Thymus (tissue), 11 donors: Measurements from ENCODE around the gene NDUFC1. TPM values are rescaled to one million over a fixed set of nuclear protein-coding genes. Genes with fewer than 3 reads are reported as not detected.

ENCODE experiments used
- DNase-seq, 9 donors: peaks; one replicate each; pipeline ENCODE4 v3.0.0-alpha.2; 2013; ENCODE audit warnings: low spot score in 9 of 9, low read depth in 6 of 9, missing footprints in 1 of 9
- H3K27ac ChIP-seq, 2 donors: one replicate each; pipeline ENCODE4 v1.5.1; 2013; ENCODE audit warnings: control low read depth in 1 of 2, low read depth in 1 of 2, low read length in 1 of 2, mild to moderate bottlenecking in 1 of 2, moderate library complexity in 1 of 2
- H3K27me3 ChIP-seq, 2 donors: one replicate each; pipeline ENCODE4 v1.5.1; 2013; ENCODE audit warnings: low read length in 1 of 2; ENCODE audit not compliant: control insufficient read depth in 2 of 2, insufficient read depth in 1 of 2
- H3K36me3 ChIP-seq, 2 donors: one replicate each; pipeline ENCODE4 v1.5.1; 2013; ENCODE audit warnings: low read length in 1 of 2, mild to moderate bottlenecking in 1 of 2, moderate library complexity in 1 of 2; ENCODE audit not compliant: control insufficient read depth in 2 of 2, insufficient read depth in 2 of 2
- H3K4me1 ChIP-seq, 2 donors: one replicate each; pipeline ENCODE4 v1.5.1; 2013; ENCODE audit warnings: low read length in 2 of 2; ENCODE audit not compliant: control insufficient read depth in 2 of 2, insufficient read depth in 2 of 2
- H3K4me3 ChIP-seq, 2 donors: one replicate each; pipeline ENCODE4 v1.5.1; 2013; ENCODE audit warnings: low read length in 2 of 2, control low read depth in 1 of 2, mild to moderate bottlenecking in 1 of 2
- H3K9me3 ChIP-seq, 2 donors: one replicate each; pipeline ENCODE4 v1.5.1; 2013; ENCODE audit warnings: low read length in 1 of 2, mild to moderate bottlenecking in 1 of 2; ENCODE audit not compliant: control insufficient read depth in 2 of 2, insufficient read depth in 1 of 2
- WGBS: extraction: QIAGEN DNeasy Blood & Tissue Kit; methylation state at CpG from one replicate; pipeline ENCODE4 v1.1.7; 2013; 5-methylcytosine and 5-hydroxymethylcytosine counted together
- polyA plus RNA-seq: library from polyadenylated mRNA; stranded (reverse); fragments of 200-250 nt; gene quantifications from one replicate; pipeline ENCODE4 v1.2.3, GENCODE V29; 2013
- total RNA-seq: library from RNA; stranded (reverse); fragments of 120-200 nt; gene quantifications from one replicate; pipeline ENCODE4 v1.2.4, GENCODE V29; 2013
- donor health status: healthy.

The NDUFC1 gene
- total and polyA plus RNA-seq, 2 donors, result 50.6 to 113 TPM

DNA sequence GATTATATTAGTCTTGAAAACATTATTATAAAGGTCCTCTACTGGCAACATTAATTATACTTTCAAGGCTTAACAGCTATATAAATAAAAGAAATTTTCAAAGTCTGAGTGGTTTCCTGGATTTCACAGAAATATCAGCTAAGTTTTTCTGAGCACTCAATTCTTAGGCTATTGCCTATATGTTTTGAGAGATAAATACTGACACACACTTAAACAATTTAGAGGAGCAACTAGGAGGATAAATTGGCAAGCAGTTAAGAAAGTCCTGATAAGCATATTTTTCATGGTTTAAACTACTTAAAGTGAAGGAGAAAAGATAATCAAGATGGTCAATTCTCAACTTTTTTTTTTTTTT, 19.6 kb downstream of the NDUFC1 start:
- H3K4me1 ChIP-seq, result peaks cover 12 to 15% of the 10 kb centered on the region in 2 donors
- H3K9me3 ChIP-seq, result peaks cover 0 to 6% of the 10 kb centered on the region in 2 donors
- peaks cover 28 to 44% of the 10 kb centered on the region in 2 donors for H3K27me3 ChIP-seq
- DNase-seq, result no peak
- peaks cover 3 to 5% of the 10 kb centered on the region in 2 donors for H3K36me3 ChIP-seq
- no peak overlapping the region for H3K27ac ChIP-seq
- H3K4me3 ChIP-seq, result no peak overlapping the region

DNA sequence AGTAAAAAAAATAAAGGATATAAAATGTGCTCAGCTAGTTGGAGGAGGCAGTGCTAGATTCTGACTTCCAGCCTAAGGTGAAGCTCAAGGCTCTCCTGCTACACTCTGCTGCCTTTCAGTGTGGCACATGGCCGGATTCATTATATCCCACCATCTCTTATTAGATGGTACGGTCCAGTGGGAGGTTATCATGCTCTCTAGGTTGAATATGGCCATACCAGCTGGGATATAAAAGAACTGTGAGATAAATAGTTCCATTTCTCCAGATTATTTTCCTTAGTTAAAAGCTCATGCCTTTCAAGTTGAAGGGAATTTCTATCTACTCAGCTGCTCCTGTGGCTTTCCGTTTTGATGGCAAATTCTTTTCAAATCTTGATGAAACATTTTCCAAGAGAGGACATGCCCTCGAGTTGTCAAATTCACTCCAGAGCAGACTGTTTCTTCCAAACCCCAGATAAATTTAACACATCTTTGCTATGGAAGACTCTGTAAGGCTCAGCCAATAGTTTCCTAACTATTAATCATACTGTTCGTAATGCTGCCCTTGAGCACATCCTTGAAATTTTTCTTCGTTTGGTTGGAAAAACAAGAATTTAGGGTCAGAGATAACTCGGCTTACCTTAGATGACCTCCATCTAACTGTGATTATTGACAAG, 20.1 kb downstream of the NDUFC1 start:
- Histone ChIP-seq H3K9me3 (peaks cover 0 to 6% of the 10 kb centered on the region in 2 donors), H3K4me3 (no peak overlapping the region), H3K27me3 (peaks cover 29 to 49% of the 10 kb centered on the region in 2 donors), H3K36me3 (peaks cover 0 to under 1% of the 10 kb centered on the region in 2 donors), H3K27ac (no peak overlapping the region), H3K4me1 (peaks cover 12 to 15% of the 10 kb centered on the region in 2 donors)
- WGBS, result 94% methylated on average over 7 of the region's 7 CpGs
- no peak for DNase-seq

- DNase-seq, result peak in 1 of 9 donors; percentile 25
- peak within 1 kb of the TSS; percentile 14 to 42 for H3K4me3 ChIP-seq
- no peak within 1 kb of the TSS for H3K27ac ChIP-seq
- peaks cover 0 to 6% of the 10 kb centered on the region in 2 donors for H3K9me3 ChIP-seq
- H3K4me1 ChIP-seq, result peaks cover 12 to 15% of the 10 kb centered on the region in 2 donors
- 9% methylated on average over 51 of the region's 51 CpGs for WGBS
- peaks cover 31 to 59% of the 10 kb centered on the region in 2 donors for H3K27me3 ChIP-seq
- no peaks in the 10 kb centered on the region for H3K36me3 ChIP-seq
Measured at GRCh38 chr4:139279760-139280620, 22.3 kb downstream of the NDUFC1 start, which contains the start of gene MGARP. TSS of gene MGARP (minus strand) at chr4:139280225. CDS start at chr4:139280158, 67 bp downstream.

DNA sequence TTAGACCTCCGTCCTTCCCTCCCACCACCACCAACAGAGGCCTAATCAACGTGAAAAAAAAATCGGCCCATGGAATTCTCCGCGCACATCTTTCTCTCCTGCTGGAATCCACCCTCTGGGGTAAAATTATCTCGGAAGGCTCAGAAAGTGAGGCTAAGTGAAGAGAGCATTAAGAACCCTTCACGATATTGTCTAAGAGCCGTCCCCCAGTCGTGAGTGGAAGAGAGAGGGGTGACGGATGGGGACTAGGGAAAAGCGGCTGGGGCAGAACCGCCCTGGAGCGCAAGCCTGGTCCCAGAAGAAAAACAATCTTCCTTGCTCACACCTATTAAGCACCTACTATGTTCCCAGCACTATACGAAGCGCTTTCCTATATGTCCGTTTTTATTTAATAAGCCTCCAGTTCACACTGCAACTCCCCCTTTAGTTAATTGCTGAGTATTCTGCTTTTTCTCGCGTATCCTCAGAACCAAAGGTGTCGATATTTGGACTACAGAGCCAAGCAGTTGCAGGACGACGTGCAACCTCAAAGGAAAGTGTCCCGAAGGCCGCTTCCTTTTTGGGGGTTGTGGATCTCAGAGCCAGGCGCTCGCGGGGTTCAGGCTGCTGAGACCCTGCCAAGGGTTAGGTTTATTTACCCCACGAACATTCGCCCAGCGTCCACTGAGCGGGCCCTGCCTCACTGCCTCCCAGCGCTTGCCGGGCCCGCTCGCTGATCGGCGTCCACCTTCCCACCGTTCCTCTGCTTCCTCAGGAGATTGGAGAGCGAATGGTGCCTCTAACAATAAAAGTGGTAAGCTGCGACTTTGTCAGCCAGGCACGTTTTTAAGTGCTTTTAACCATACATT, 23.1 kb downstream of the NDUFC1 start:
- Histone ChIP-seq H3K4me1 (peaks cover 12 to 15% of the 10 kb centered on the region in 2 donors), H3K27me3 (peaks cover 31 to 59% of the 10 kb centered on the region in 2 donors), H3K36me3 (no peaks in the 10 kb centered on the region), H3K27ac (no peak overlapping the region), H3K9me3 (peaks cover 0 to 6% of the 10 kb centered on the region in 2 donors), H3K4me3 (peak overlapping the region; percentile 14 to 42)
- 10% methylated on average over 40 of the region's 40 CpGs for WGBS
- peak in 1 of 9 donors; percentile 21 for DNase-seq

DNA sequence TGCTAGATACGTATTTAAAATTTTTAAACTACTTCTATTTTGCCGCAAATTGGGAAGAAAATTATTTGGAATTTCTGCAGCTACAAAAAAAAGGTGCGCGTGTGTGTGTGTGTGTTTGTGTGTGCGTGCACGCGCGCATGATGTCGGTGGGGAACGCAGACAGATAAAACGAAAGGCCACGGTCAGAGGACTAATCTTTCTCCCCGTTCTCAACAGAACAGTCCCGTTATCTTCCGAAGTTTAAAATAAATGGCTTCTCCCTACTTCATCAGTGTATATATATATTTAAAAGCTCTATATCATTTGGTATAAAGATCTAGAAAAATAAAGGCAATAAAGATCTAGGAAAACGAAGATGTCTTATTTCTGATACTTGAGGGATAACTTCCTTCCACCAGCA, 23.8 kb downstream of the NDUFC1 start:
- Histone ChIP-seq H3K4me3 (no peak overlapping the region), H3K27me3 (peaks cover 31 to 59% of the 10 kb centered on the region in 2 donors), H3K36me3 (no peaks in the 10 kb centered on the region), H3K27ac (no peak overlapping the region), H3K9me3 (peaks cover 0 to 6% of the 10 kb centered on the region in 2 donors), H3K4me1 (peaks cover 12 to 15% of the 10 kb centered on the region in 2 donors)
- no peak for DNase-seq
- WGBS, result 57% methylated on average over 16 of the region's 16 CpGs

- DNase-seq, result no peak
- 95% methylated on average over 4 of the region's 4 CpGs for WGBS
- peaks cover 22 to 41% of the 10 kb centered on the region in 2 donors for H3K27me3 ChIP-seq
Measured at GRCh38 chr4:139275281-139275735, 27.0 kb downstream of the NDUFC1 start.

DNA sequence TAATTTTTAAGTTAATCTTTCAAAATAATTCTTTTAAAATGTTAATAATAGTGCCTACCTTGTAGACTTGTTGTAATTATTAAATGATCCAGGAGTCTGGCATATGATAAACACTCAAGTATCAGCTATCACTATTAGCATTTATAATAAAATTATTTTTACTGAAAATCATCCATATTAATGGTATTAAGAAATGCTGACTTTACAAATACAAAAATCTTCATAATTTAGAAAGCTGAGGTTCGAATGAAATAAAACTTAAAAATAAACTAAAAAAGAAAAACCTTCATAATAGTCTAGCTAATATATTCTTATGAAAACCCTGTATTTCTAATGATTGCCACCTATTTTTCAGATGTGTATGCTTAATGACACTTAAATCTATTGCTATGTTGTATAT, 27.5 kb downstream of the NDUFC1 start:
- no peak overlapping the region for H3K4me3 ChIP-seq
- H3K27me3 ChIP-seq, result peaks cover 18 to 36% of the 10 kb centered on the region in 2 donors
- DNase-seq, result no peak
- no peaks in the 10 kb centered on the region for H3K36me3 ChIP-seq
- H3K9me3 ChIP-seq, result peaks cover 0 to 1% of the 10 kb centered on the region in 2 donors
- no peak overlapping the region for H3K27ac ChIP-seq
- H3K4me1 ChIP-seq, result peaks cover 9 to 10% of the 10 kb centered on the region in 2 donors
- WGBS, result 99% methylated on average over 1 of the region's 1 CpG

More at GRCh38 chr4:139275281-139275735, 27.0 kb downstream of the NDUFC1 start:
- no peak overlapping the region for H3K27ac ChIP-seq
- H3K36me3 ChIP-seq, result no peaks in the 10 kb centered on the region
- H3K9me3 ChIP-seq, result peaks cover 0 to 6% of the 10 kb centered on the region in 2 donors
- H3K4me3 ChIP-seq, result no peak overlapping the region
- H3K4me1 ChIP-seq, result peaks cover 12 to 15% of the 10 kb centered on the region in 2 donors

GRCh38 chr4:139273835-139274234, 28.4 kb downstream of the NDUFC1 start:
- no peaks in the 10 kb centered on the region for H3K36me3 ChIP-seq
- peaks cover 9 to 26% of the 10 kb centered on the region in 2 donors for H3K27me3 ChIP-seq
- no peak for DNase-seq
- no peaks in the 10 kb centered on the region for H3K9me3 ChIP-seq
- H3K4me1 ChIP-seq, result peaks cover under 1 to 1% of the 10 kb centered on the region in 2 donors
- H3K4me3 ChIP-seq, result no peak overlapping the region
- no peak overlapping the region for H3K27ac ChIP-seq
- 98% methylated on average over 1 of the region's 1 CpG for WGBS
